Measurements from ENCODE around the gene C12orf60.
A peak's percentile ranks its signal among the peaks of the same experiment; 100 is the strongest.

The C12orf60 gene

DNA sequence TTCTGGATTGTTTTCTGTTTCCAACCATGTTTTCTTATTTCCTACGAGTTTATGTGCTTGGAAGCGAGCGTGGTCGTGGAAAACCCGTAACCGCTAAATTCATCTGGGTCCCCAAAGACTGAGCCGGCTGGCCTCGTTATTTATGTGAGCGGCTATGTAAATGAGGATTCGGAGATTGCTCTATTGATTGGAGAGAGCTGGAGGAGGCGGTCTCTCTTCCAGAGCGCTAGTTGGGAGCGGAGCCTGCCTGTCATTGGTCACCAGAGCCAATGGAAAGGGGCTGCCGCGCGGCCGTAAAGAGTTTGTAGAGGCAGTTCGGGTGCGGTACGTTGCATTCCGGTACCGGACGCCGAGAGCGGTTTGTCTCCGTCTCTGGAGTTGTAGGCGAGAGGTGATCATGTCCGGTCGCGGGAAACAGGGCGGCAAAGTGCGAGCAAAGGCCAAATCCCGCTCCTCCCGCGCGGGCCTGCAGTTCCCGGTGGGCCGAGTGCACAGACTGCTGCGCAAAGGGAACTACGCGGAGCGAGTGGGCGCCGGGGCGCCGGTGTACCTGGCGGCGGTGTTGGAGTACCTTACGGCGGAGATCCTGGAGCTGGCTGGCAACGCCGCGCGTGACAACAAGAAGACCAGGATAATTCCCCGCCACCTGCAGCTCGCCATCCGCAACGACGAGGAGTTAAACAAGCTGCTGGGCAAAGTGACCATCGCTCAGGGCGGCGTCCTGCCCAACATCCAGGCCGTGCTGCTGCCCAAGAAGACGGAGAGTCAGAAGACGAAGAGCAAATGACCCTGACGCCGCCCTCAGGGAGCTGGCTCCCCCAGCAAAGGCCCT, 29.2 kb upstream of the C12orf60 start (continued):
- TF ChIP-seq, protein P1, sequence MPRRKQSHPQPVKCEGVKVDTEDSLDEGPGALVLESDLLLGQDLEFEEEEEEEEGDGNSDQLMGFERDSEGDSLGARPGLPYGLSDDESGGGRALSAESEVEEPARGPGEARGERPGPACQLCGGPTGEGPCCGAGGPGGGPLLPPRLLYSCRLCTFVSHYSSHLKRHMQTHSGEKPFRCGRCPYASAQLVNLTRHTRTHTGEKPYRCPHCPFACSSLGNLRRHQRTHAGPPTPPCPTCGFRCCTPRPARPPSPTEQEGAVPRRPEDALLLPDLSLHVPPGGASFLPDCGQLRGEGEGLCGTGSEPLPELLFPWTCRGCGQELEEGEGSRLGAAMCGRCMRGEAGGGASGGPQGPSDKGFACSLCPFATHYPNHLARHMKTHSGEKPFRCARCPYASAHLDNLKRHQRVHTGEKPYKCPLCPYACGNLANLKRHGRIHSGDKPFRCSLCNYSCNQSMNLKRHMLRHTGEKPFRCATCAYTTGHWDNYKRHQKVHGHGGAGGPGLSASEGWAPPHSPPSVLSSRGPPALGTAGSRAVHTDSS (tag by site-specific recombination; IDR thresholded peaks at IDR 0.05), result no peak
- TF ChIP-seq SP2 (tag by site-specific recombination; IDR thresholded peaks at IDR 0.05) (peak; percentile 64), KLF1 (tag by site-specific recombination; IDR thresholded peaks at IDR 0.05) (no peak), SP3 (tag by site-specific recombination; IDR thresholded peaks at IDR 0.05) (peak; percentile 26; the same call in 1 of the 2 replicates), SCRT2 (tag by site-specific recombination; IDR thresholded peaks at IDR 0.05) (no peak)
- TF ChIP-seq, protein P2, sequence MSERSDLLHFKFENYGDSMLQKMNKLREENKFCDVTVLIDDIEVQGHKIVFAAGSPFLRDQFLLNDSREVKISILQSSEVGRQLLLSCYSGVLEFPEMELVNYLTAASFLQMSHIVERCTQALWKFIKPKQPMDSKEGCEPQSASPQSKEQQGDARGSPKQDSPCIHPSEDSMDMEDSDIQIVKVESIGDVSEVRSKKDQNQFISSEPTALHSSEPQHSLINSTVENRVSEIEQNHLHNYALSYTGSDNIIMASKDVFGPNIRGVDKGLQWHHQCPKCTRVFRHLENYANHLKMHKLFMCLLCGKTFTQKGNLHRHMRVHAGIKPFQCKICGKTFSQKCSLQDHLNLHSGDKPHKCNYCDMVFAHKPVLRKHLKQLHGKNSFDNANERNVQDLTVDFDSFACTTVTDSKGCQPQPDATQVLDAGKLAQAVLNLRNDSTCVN (tag by site-specific recombination; optimal IDR thresholded peaks at IDR 0.05), result peak; percentile 38

DNA sequence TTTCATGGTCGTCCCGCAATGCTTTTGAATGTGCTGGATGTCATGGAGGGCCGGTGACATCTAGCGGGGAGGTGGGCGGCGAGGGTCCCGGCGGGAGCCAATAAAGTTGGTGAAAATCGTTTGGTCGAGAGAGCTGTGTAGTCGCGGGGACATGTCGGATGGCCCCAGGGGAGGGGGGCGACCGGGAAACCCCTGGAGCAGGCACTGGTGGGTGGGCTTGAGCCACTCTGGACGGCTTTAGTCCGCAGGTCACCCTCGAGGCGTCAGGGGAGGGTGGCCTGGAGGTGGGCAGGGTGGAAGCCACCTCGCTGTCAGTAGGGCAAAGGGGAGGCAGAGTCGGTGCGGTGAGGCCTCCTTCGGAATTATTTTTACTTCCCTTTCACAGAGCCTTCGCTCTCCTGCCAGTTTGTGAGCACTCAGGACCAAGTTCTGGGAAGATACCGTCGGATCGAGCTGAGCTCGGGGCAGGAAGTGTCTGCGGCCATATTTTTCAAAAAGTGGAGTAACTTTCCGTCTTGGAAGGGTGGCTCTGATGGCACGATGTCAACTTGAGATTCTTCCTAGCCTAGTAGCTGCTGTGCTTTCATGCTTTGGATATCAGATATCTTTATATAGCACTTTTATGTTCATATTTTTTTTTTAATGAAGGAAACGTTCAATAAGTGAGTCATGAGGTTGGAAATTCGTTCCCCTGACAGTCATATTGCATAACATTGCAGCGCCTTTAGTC, 28.4 kb upstream of the C12orf60 start:
- H3K27ac ChIP-seq (ENCODE audit: extremely low read depth, low read depth, low read length), result peak overlapping the region; percentile 49; the same call in 1 of the 2 replicates

DNA sequence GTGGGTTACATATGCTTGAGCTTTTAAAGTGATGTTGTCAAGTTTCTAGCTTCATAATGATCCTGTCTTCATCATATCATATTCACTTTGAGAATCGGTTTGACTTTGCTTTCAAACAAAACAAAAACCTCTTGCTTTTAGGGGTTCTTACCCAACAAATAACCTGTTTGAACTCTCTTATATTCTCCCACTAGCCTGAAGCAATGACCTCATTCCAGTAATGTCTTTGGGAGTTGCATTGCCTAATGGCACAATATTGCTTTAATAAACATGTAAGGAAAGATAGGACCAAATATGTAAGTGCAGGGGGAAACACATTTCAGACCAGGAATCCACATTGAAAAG, 27.9 kb upstream of the C12orf60 start:
- ChIA-PET POLR2A (interaction anchor here (1.0 to 2.6 kb wide), 2 partner anchors 20 to 27 kb away, joined by 3 to 18 read pairs; partner anchors contain the start of genes C12orf60 and WBP11), CTCF (interaction anchor here (0.7 to 1.1 kb wide), 2 partner anchors 9 to 11 kb away, joined by 3 read pairs; no protein-coding TSS in a partner anchor)
- Histone ChIP-seq H3K4me3 (ENCODE audit: low read depth, low read length) (no peak overlapping the region), H3K27ac (ENCODE audit: extremely low read depth, low read depth, low read length) (no peak overlapping the region), H3K4me1 (ENCODE audit: control insufficient read depth, insufficient read depth, low read length) (peaks cover 10% of the 10 kb centered on the region; the same call in 1 of the 2 replicates), H3K36me3 (ENCODE audit: control insufficient read depth in 2 of 2, insufficient read depth in 1 of 2, low read length in 2 of 2) (no peaks in the 10 kb centered on the region), H3K9me3 (ENCODE audit: control insufficient read depth, insufficient read depth, low read depth, low read length) (no peaks in the 10 kb centered on the region)
- TF ChIP-seq ZNF830 (tag by site-specific recombination; IDR thresholded peaks at IDR 0.05; ENCODE audit: low read depth) (no peak), ATF2 (tag by site-specific recombination; IDR thresholded peaks at IDR 0.05; ENCODE audit: low read depth) (peak; percentile 50), SCRT2 (tag by site-specific recombination; IDR thresholded peaks at IDR 0.05) (peak; percentile 81)

More for the DNA sequence above, 28.4 kb upstream of the C12orf60 start:
- Histone ChIP-seq H3K36me3 (ENCODE audit: control insufficient read depth in 2 of 2, insufficient read depth in 1 of 2, low read length in 2 of 2) (no peaks in the 10 kb centered on the region), H3K4me1 (ENCODE audit: control insufficient read depth, insufficient read depth, low read length) (peaks cover 8% of the 10 kb centered on the region; the same call in 1 of the 2 replicates), H3K9me3 (ENCODE audit: control insufficient read depth, insufficient read depth, low read depth, low read length) (no peaks in the 10 kb centered on the region), H3K4me3 (ENCODE audit: low read depth, low read length) (peak overlapping the region; percentile 74)
- ChIA-PET CTCF (interaction anchor here (0.8 kb wide), 1 partner anchor 116 kb away, joined by 3 read pairs; no protein-coding TSS in a partner anchor), POLR2A (interaction anchor here (1.0 to 2.6 kb wide), 3 partner anchors 10 to 27 kb away, joined by 3 to 18 read pairs (median 8); partner anchors contain the start of genes C12orf60 and WBP11)
- no peak for TF ChIP-seq ZNF155 (tag by site-specific recombination; IDR thresholded peaks at IDR 0.05)
- TF ChIP-seq ZNF202 (tag by site-specific recombination; IDR thresholded peaks at IDR 0.05; ENCODE audit: borderline replicate concordance), result peak; percentile 11; the same call in 1 of the 2 replicates
- no peak for TF ChIP-seq ZNF560 (tag by site-specific recombination; IDR thresholded peaks at IDR 0.05; ENCODE audit: borderline replicate concordance)
- peak; percentile 75 for TF ChIP-seq ZNF335 (tag by site-specific recombination; conservative IDR thresholded peaks at IDR 0.05)
- peak; percentile 43; the same call in 1 of the 2 replicates for TF ChIP-seq GLIS2 (tag by site-specific recombination; IDR thresholded peaks at IDR 0.05)
- no peak for TF ChIP-seq ZNF23 (tag by site-specific recombination; IDR thresholded peaks at IDR 0.05; ENCODE audit: borderline replicate concordance)
- TF ChIP-seq CTCF (tag by site-specific recombination; IDR thresholded peaks at IDR 0.05), result 0 out of 2 replicates have a peak, but pooled peaks have one; percentile 13
- TF ChIP-seq ZNF138 (tag by site-specific recombination; IDR thresholded peaks at IDR 0.05; ENCODE audit: borderline replicate concordance), result no peak
- TF ChIP-seq YY2 (tag by site-specific recombination; IDR thresholded peaks at IDR 0.05), result no peak
- TF ChIP-seq ZFHX2 (tag by site-specific recombination; conservative IDR thresholded peaks at IDR 0.05), result 0 out of 2 replicates have a peak, but pooled peaks have one; percentile 9
- TF ChIP-seq ZNF341 (tag by site-specific recombination; IDR thresholded peaks at IDR 0.05; ENCODE audit: low read depth), result no peak
